Mesodermal cell (in vitro differentiated cells): Measurements from ENCODE around the gene DOC2B.
"Not testable (repeated sequence)": the region's sequence is repeated elsewhere in the genome, so short reads cannot be mapped to it uniquely, and the experiment has no call there.

Source experiments
- H3K27ac ChIP-seq: 2 replicates; pipeline ENCODE4 v1.7.0; 2013; ENCODE audit warnings: mild to moderate bottlenecking, low read depth, low read length, moderate library complexity; ENCODE audit not compliant: severe bottlenecking
- H3K36me3 ChIP-seq: 2 replicates; pipeline ENCODE4 v1.7.1; 2013; ENCODE audit warnings: mild to moderate bottlenecking, low read length, moderate library complexity; ENCODE audit not compliant: control insufficient read depth, insufficient read depth
- H3K4me1 ChIP-seq: one replicate; pipeline ENCODE4 v1.7.1; 2013; ENCODE audit warnings: mild to moderate bottlenecking, low read length; ENCODE audit not compliant: insufficient read depth, control insufficient read depth, poor library complexity, severe bottlenecking
- H3K4me3 ChIP-seq: 2 replicates; pipeline ENCODE4 v1.7.0; 2013; ENCODE audit warnings: low read length, control low read depth, mild to moderate bottlenecking; ENCODE audit not compliant: insufficient read depth, poor library complexity, severe bottlenecking; ENCODE audit errors: extremely low read depth
- H3K9me3 ChIP-seq: 2 replicates; pipeline ENCODE4 v1.7.1; 2013; ENCODE audit warnings: mild to moderate bottlenecking, low read length, moderate library complexity; ENCODE audit not compliant: control insufficient read depth
- WGBS, 2 experiments: methylation state at CpG; one replicate each; pipeline ENCODE4 v1.1.5; 2013; ENCODE audit warnings: missing lambda C conversion rate in 2 of 2; ENCODE audit not compliant: insufficient coverage in 2 of 2; 5-methylcytosine and 5-hydroxymethylcytosine counted together

The DOC2B gene

GRCh38 chr17:199806-200545 lies 18.5 kb upstream of the DOC2B start:
- no peaks in the 10 kb centered on the region for H3K9me3 ChIP-seq
- H3K36me3 ChIP-seq = no peaks in the 10 kb centered on the region
- no peak overlapping the region for H3K4me3 ChIP-seq
- no peak overlapping the region for H3K27ac ChIP-seq
- H3K4me1 ChIP-seq = peaks cover 7% of the 10 kb centered on the region
- WGBS, 2 experiments = 65 to 68% methylated on average over 13 to 14 of the region's 14 CpGs

GRCh38 chr17:199191-199604 lies 17.7 kb upstream of the DOC2B start:
- Histone ChIP-seq H3K36me3 (no peaks in the 10 kb centered on the region), H3K9me3 (no peaks in the 10 kb centered on the region), H3K27ac (peak overlapping the region; percentile 6), H3K4me1 (peaks cover 7% of the 10 kb centered on the region), H3K4me3 (no peak overlapping the region)
- 46% methylated on average over 7 of the region's 8 CpGs; no CpG with 5 or more reads in 1 of the 2 experiments for WGBS, 2 experiments

GRCh38 chr17:198225-198624 lies 16.8 kb upstream of the DOC2B start:
- H3K36me3 ChIP-seq = not testable (repeated sequence)

GRCh38 chr17:197352-197751 lies 15.9 kb upstream of the DOC2B start:
- no peaks in the 10 kb centered on the region for H3K36me3 ChIP-seq
- H3K4me3 ChIP-seq = no peak overlapping the region
- no peaks in the 10 kb centered on the region for H3K9me3 ChIP-seq
- peaks cover 7% of the 10 kb centered on the region for H3K4me1 ChIP-seq
- no peak overlapping the region for H3K27ac ChIP-seq
- WGBS, 2 experiments = 89 to 90% methylated on average over 2 of the region's 2 CpGs

More at GRCh38 chr17:198225-198624, 16.8 kb upstream of the DOC2B start:
- not testable (repeated sequence) for H3K4me3 ChIP-seq, H3K9me3 ChIP-seq, H3K4me1 ChIP-seq, H3K27ac ChIP-seq
- 89 to 92% methylated on average over 15 of the region's 15 CpGs for WGBS, 2 experiments

- Histone ChIP-seq H3K27ac (no peak overlapping the region), H3K36me3 (no peaks in the 10 kb centered on the region), H3K9me3 (no peaks in the 10 kb centered on the region), H3K4me3 (no peak overlapping the region), H3K4me1 (peaks cover 7% of the 10 kb centered on the region)
- 92% methylated on average over 10 to 13 of the region's 16 CpGs for WGBS, 2 experiments
Observed at GRCh38 chr17:194828-195602, 13.6 kb upstream of the DOC2B start.

DNA sequence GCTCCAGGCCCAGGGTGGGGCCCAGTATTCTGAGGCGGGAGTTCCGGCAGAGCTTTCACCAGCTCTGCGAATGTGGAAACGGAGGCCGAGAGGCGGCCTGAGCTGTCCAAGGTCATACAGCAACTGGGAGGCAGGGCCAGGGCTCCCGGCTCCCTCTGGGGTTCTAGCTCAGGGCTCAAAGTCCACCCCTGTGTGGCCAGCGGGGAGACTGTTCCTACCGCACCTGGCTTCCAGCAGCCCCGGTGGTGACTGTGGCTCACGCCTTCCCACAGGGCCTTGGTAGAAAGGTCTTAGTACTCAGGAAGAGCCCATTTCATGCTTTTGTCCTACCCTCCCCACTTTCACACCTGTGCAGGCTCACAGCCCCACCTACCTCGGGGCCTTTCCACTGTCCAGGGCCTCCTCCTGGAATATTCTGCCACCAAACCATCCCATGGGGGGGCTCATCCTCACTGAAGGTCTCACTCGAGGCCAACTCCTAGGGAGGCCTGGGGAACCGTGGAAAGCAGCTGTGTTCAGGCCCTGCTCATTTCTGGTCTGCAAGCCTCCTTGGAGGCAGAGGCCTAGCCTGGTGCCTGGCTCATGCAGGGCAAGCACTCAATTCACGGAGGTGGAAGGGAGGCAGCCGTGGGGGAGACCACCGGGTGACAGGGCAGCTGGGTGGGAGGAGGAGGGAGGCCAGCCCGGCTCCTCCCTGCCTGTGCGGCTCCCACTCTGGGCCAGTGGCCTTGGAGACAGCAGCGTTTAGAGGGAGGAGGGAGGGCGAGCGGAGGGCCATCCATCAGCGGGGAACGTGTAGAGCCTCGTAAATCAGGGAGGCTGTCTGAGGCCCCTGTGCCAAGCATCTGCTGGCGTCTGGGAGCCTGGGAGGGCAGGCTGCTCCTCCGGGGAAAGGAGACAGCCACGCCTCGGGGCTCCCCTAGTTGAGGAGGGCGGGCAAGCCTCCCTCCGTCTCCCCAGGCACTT lies 12.7 kb upstream of the DOC2B start:
- WGBS, 2 experiments = 74 to 76% methylated on average over 21 to 24 of the region's 31 CpGs

GRCh38 chr17:193426-193810 lies 12.0 kb upstream of the DOC2B start:
- no peak overlapping the region for H3K27ac ChIP-seq
- no peak overlapping the region for H3K4me3 ChIP-seq
- no peaks in the 10 kb centered on the region for H3K4me1 ChIP-seq
- no peaks in the 10 kb centered on the region for H3K36me3 ChIP-seq
- H3K9me3 ChIP-seq = no peaks in the 10 kb centered on the region
- 93% methylated on average over 8 of the region's 8 CpGs for WGBS, 2 experiments

More for the DNA sequence above, 12.7 kb upstream of the DOC2B start:
- peaks cover 4% of the 10 kb centered on the region for H3K4me1 ChIP-seq
- no peaks in the 10 kb centered on the region for H3K36me3 ChIP-seq
- no peaks in the 10 kb centered on the region for H3K9me3 ChIP-seq
- no peak overlapping the region for H3K27ac ChIP-seq
- H3K4me3 ChIP-seq = no peak overlapping the region

DNA sequence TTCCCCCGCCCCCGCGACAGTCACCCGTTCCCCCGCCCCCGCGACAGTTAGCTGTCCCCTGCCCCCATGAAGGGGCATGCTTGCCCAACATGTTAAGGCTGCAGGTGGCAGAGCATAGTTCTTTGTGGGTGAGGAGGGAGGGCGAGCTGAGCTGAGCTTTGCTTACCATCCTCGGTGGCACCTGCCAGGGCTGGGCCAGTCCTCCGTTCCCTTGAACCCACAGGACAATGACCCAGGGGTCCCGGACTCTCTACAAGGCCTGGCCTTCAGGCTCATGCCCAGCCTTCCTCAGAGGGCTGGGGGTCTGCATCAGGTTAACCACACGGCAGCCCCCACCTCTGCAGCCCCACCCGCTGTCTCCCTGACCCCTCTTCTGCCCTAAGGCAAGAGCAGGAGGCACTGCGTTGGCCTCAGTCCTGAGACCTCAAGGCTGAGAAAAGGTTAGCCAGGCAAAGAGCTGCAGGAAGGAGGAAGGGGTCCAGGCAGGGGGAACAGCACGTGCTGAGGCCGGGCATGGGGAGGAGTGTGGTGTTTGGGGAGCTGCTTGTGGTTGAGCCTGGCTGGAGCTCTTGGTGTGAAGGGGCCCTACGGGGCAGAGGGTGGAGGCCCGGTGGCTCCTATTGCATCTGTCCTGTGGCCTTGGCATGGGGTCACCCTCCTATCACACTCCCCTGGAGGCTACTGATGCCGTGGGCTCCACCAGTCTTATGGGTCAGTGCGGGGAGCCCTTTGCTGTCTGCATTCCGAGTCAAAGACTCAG lies 11.4 kb upstream of the DOC2B start:
- H3K27ac ChIP-seq = no peak overlapping the region
- no peaks in the 10 kb centered on the region for H3K9me3 ChIP-seq
- WGBS, 2 experiments = 86 to 90% methylated on average over 13 to 20 of the region's 21 CpGs
- H3K4me1 ChIP-seq = no peaks in the 10 kb centered on the region
- no peaks in the 10 kb centered on the region for H3K36me3 ChIP-seq
- no peak overlapping the region for H3K4me3 ChIP-seq

- 84 to 93% methylated on average over 4 to 7 of the region's 7 CpGs for WGBS, 2 experiments
- no peaks in the 10 kb centered on the region for H3K4me1 ChIP-seq
- H3K36me3 ChIP-seq = no peaks in the 10 kb centered on the region
- no peak overlapping the region for H3K27ac ChIP-seq
- H3K4me3 ChIP-seq = no peak overlapping the region
- H3K9me3 ChIP-seq = no peaks in the 10 kb centered on the region
Observed at GRCh38 chr17:189444-189843, 8.0 kb upstream of the DOC2B start.

- Histone ChIP-seq H3K4me3 (no peak overlapping the region), H3K9me3 (no peaks in the 10 kb centered on the region), H3K27ac (no peak overlapping the region), H3K36me3 (no peaks in the 10 kb centered on the region), H3K4me1 (no peaks in the 10 kb centered on the region)
- WGBS, 2 experiments = 83% methylated on average over 1 of the region's 2 CpGs; no CpG with 5 or more reads in 1 of the 2 experiments
Observed at GRCh38 chr17:187130-187529, 5.7 kb upstream of the DOC2B start.
